CD8-positive, alpha-beta memory T cell (primary cell): Measurements from ENCODE around the gene ATP2B2. TPM values are rescaled to one million over a fixed set of nuclear protein-coding genes. Genes with fewer than 3 reads are reported as not detected.

Experiments
- CTCF ChIA-PET: fragments of 350-600 bp; sonication (Branson Sonifier 250); formaldehyde crosslinking; loops from one replicate; lab custom pipeline; 2021; ENCODE audit warnings: antibody characterized with exemption; lab: Charles Lee
- POLR2A ChIA-PET: fragments of 350-600 bp; sonication (Branson Sonifier 250); formaldehyde crosslinking; loops from one replicate; lab custom pipeline; 2021; ENCODE audit warnings: antibody characterized with exemption; lab: Charles Lee
- DNase-seq, 5 donors: peaks; one replicate each; pipeline versions ENCODE4 v3.0.0 to v3.0.0-alpha.2; 2020 to 2022; ENCODE audit warnings: mixed read lengths in 1 of 5
- H3K27ac ChIP-seq: one replicate; pipeline ENCODE4 v1.7.0; 2013; ENCODE audit warnings: low read depth, mild to moderate bottlenecking, low read length, moderate library complexity
- H3K27me3 ChIP-seq: 2 replicates; pipeline ENCODE4 v1.7.0; 2013; ENCODE audit warnings: low read length, mild to moderate bottlenecking; ENCODE audit not compliant: insufficient read depth, poor library complexity, severe bottlenecking
- H3K36me3 ChIP-seq: 2 replicates; pipeline ENCODE4 v1.7.0; 2013; ENCODE audit warnings: mild to moderate bottlenecking, low read length, moderate library complexity; ENCODE audit not compliant: insufficient read depth
- H3K4me1 ChIP-seq: 2 replicates; pipeline ENCODE4 v1.7.0; 2013; ENCODE audit warnings: mild to moderate bottlenecking, low read length, moderate library complexity; ENCODE audit not compliant: insufficient read depth
- H3K4me3 ChIP-seq: 2 replicates; pipeline ENCODE4 v1.7.0; 2013; ENCODE audit warnings: mild to moderate bottlenecking, low read length
- H3K9me3 ChIP-seq: 2 replicates; pipeline ENCODE4 v1.7.0; 2013; ENCODE audit warnings: mild to moderate bottlenecking, low read length
- H3K27ac Mint-ChIP-seq, 8 donors: one replicate each; pipeline ENCODE4 v1.8.0; 2020 to 2021; ENCODE audit warnings: mixed read lengths in 8 of 8, mild to moderate bottlenecking in 6 of 8, inconsistent platforms in 3 of 8, moderate library complexity in 3 of 8
- H3K27me3 Mint-ChIP-seq, 2 donors: one replicate each; pipeline ENCODE4 v1.8.0; 2020 to 2021; ENCODE audit warnings: mixed read lengths in 2 of 2, mild to moderate bottlenecking in 1 of 2, moderate library complexity in 1 of 2
- H3K36me3 Mint-ChIP-seq, 3 donors: one replicate each; pipeline ENCODE4 v1.8.0; 2020 to 2021; ENCODE audit warnings: mixed read lengths in 3 of 3, inconsistent platforms in 1 of 3, mild to moderate bottlenecking in 1 of 3
- H3K4me1 Mint-ChIP-seq, 3 donors: one replicate each; pipeline ENCODE4 v1.8.0; 2020 to 2021; ENCODE audit warnings: mixed read lengths in 3 of 3, inconsistent platforms in 1 of 3, mild to moderate bottlenecking in 1 of 3
- H3K4me3 Mint-ChIP-seq, 7 donors: one replicate each; pipeline ENCODE4 v1.8.0; 2020 to 2021; ENCODE audit warnings: mixed read lengths in 7 of 7, mild to moderate bottlenecking in 6 of 7, moderate library complexity in 4 of 7, inconsistent platforms in 2 of 7
- H3K9me3 Mint-ChIP-seq, 5 donors: one replicate each; pipeline ENCODE4 v1.8.0; 2020 to 2022; ENCODE audit warnings: mixed read lengths in 5 of 5, mild to moderate bottlenecking in 3 of 5, moderate library complexity in 2 of 5, inconsistent platforms in 1 of 5
- polyA plus RNA-seq: library from polyadenylated mRNA; unstranded; fragments of 300-500 nt; fragmentation: Illumina TruSeq; gene quantifications from one replicate; pipeline ENCODE4 v1.2.3, GENCODE V29; 2021
- total RNA-seq, 2 experiments: library from RNA; stranded (reverse); gene quantifications; one replicate each; pipeline ENCODE4 v1.2.3, GENCODE V29; 2021

The ATP2B2 gene
- total and polyA plus RNA-seq, 3 experiments from 2014 or later = not detected

- no peak overlapping the region for H3K4me3 ChIP-seq
- H3K36me3 ChIP-seq = no peaks in the 10 kb centered on the region
- H3K27ac Mint-ChIP-seq = no peak overlapping the region
- peaks cover 0 to 1% (median 0%) of the 10 kb centered on the region in 3 donors for H3K36me3 Mint-ChIP-seq
- H3K4me1 Mint-ChIP-seq = no peaks in the 10 kb centered on the region
- POLR2A ChIA-PET = no interaction called here
- H3K4me3 Mint-ChIP-seq = no peak overlapping the region
- no peak overlapping the region for H3K27ac ChIP-seq
- no peaks in the 10 kb centered on the region for H3K9me3 Mint-ChIP-seq
- peaks cover 21 to 39% of the 10 kb centered on the region in 2 donors for H3K27me3 Mint-ChIP-seq
- no peaks in the 10 kb centered on the region for H3K27me3 ChIP-seq
- H3K9me3 ChIP-seq = no peaks in the 10 kb centered on the region
- peak in 1 of 5 donors; percentile 28 for DNase-seq
- CTCF ChIA-PET = no interaction called here
- no peaks in the 10 kb centered on the region for H3K4me1 ChIP-seq
These were observed 22.7 kb upstream of the ATP2B2 start for GRCh38 chr3:10528046-10528445.

GRCh38 chr3:10527295-10528001 is 22.1 kb upstream of the ATP2B2 start:
- Histone ChIP-seq H3K4me1 (no peaks in the 10 kb centered on the region), H3K4me3 (no peak overlapping the region), H3K36me3 (no peaks in the 10 kb centered on the region), H3K27me3 (no peaks in the 10 kb centered on the region), H3K9me3 (no peaks in the 10 kb centered on the region), H3K27ac (no peak overlapping the region)
- POLR2A ChIA-PET = no interaction called here
- H3K4me1 Mint-ChIP-seq = no peaks in the 10 kb centered on the region
- peaks cover 0 to 1% (median 0%) of the 10 kb centered on the region in 3 donors for H3K36me3 Mint-ChIP-seq
- peaks cover 21 to 43% of the 10 kb centered on the region in 2 donors for H3K27me3 Mint-ChIP-seq
- H3K27ac Mint-ChIP-seq = no peak overlapping the region
- CTCF ChIA-PET = no interaction called here
- peak in 1 of 5 donors; percentile 20 for DNase-seq
- no peaks in the 10 kb centered on the region for H3K9me3 Mint-ChIP-seq
- no peak overlapping the region for H3K4me3 Mint-ChIP-seq

- ChIA-PET POLR2A (no interaction called here), CTCF (no interaction called here)
- H3K4me1 ChIP-seq = no peaks in the 10 kb centered on the region
- Mint-ChIP-seq H3K4me3 (no peak overlapping the region), H3K9me3 (no peaks in the 10 kb centered on the region), H3K4me1 (no peaks in the 10 kb centered on the region), H3K27ac (no peak overlapping the region), H3K36me3 (peaks cover 0 to 1% (median 0%) of the 10 kb centered on the region in 3 donors), H3K27me3 (peaks cover 21 to 54% of the 10 kb centered on the region in 2 donors)
- H3K36me3 ChIP-seq = no peaks in the 10 kb centered on the region
- no peak overlapping the region for H3K27ac ChIP-seq
- DNase-seq = peak in 1 of 5 donors; percentile 18
- no peaks in the 10 kb centered on the region for H3K9me3 ChIP-seq
- no peak overlapping the region for H3K4me3 ChIP-seq
- H3K27me3 ChIP-seq = no peaks in the 10 kb centered on the region
These were observed 21.0 kb upstream of the ATP2B2 start for GRCh38 chr3:10526366-10526765.

GRCh38 chr3:10524799-10525301 is 19.5 kb upstream of the ATP2B2 start:
- POLR2A ChIA-PET = no interaction called here
- Histone ChIP-seq H3K4me3 (no peak overlapping the region), H3K27ac (no peak overlapping the region), H3K4me1 (no peaks in the 10 kb centered on the region), H3K9me3 (no peaks in the 10 kb centered on the region), H3K27me3 (no peaks in the 10 kb centered on the region), H3K36me3 (no peaks in the 10 kb centered on the region)
- peak in 1 of 5 donors; percentile 21 for DNase-seq
- Mint-ChIP-seq H3K9me3 (no peaks in the 10 kb centered on the region), H3K4me3 (no peak overlapping the region), H3K27ac (no peak overlapping the region), H3K27me3 (peaks cover 21 to 55% of the 10 kb centered on the region in 2 donors), H3K36me3 (peaks cover 0 to 1% (median 0%) of the 10 kb centered on the region in 3 donors), H3K4me1 (no peaks in the 10 kb centered on the region)
- CTCF ChIA-PET = no interaction called here

GRCh38 chr3:10524270-10524669 is 18.9 kb upstream of the ATP2B2 start:
- Histone ChIP-seq H3K4me1 (no peaks in the 10 kb centered on the region), H3K36me3 (no peaks in the 10 kb centered on the region), H3K27me3 (no peaks in the 10 kb centered on the region), H3K9me3 (no peaks in the 10 kb centered on the region), H3K4me3 (no peak overlapping the region), H3K27ac (no peak overlapping the region)
- H3K36me3 Mint-ChIP-seq = peaks cover 0 to 1% (median 0%) of the 10 kb centered on the region in 3 donors
- ChIA-PET POLR2A (no interaction called here), CTCF (no interaction called here)
- H3K4me3 Mint-ChIP-seq = no peak overlapping the region
- H3K4me1 Mint-ChIP-seq = no peaks in the 10 kb centered on the region
- peaks cover 21 to 57% of the 10 kb centered on the region in 2 donors for H3K27me3 Mint-ChIP-seq
- no peak overlapping the region for H3K27ac Mint-ChIP-seq
- peak in 1 of 5 donors; percentile 8 for DNase-seq
- H3K9me3 Mint-ChIP-seq = no peaks in the 10 kb centered on the region

- ChIA-PET CTCF (interaction anchor here (0.9 kb wide), 1 partner anchor 180 kb away, joined by 4 read pairs; no protein-coding TSS in a partner anchor), POLR2A (interaction anchor here (0.5 kb wide), 1 partner anchor 356 kb away, joined by 7 read pairs; no protein-coding TSS in a partner anchor)
- H3K9me3 Mint-ChIP-seq = no peaks in the 10 kb centered on the region
- no peak overlapping the region for H3K4me3 Mint-ChIP-seq
- Histone ChIP-seq H3K9me3 (no peaks in the 10 kb centered on the region), H3K4me1 (no peaks in the 10 kb centered on the region), H3K4me3 (no peak overlapping the region), H3K27me3 (no peaks in the 10 kb centered on the region), H3K27ac (no peak overlapping the region), H3K36me3 (no peaks in the 10 kb centered on the region)
- peaks cover 20 to 63% of the 10 kb centered on the region in 2 donors for H3K27me3 Mint-ChIP-seq
- DNase-seq = no peak
- no peaks in the 10 kb centered on the region for H3K4me1 Mint-ChIP-seq
- H3K36me3 Mint-ChIP-seq = no peaks in the 10 kb centered on the region
- peak overlapping the region in 2 of 8 donors; percentile 32 to 50 for H3K27ac Mint-ChIP-seq
These were observed 18.2 kb upstream of the ATP2B2 start for GRCh38 chr3:10523561-10523960.

GRCh38 chr3:10522646-10523303 is 17.4 kb upstream of the ATP2B2 start:
- Histone ChIP-seq H3K9me3 (no peaks in the 10 kb centered on the region), H3K4me3 (no peak overlapping the region), H3K36me3 (no peaks in the 10 kb centered on the region), H3K4me1 (no peaks in the 10 kb centered on the region), H3K27me3 (no peaks in the 10 kb centered on the region), H3K27ac (no peak overlapping the region)
- Mint-ChIP-seq H3K9me3 (no peaks in the 10 kb centered on the region), H3K36me3 (no peaks in the 10 kb centered on the region), H3K4me1 (no peaks in the 10 kb centered on the region), H3K4me3 (no peak overlapping the region), H3K27me3 (peaks cover 18 to 58% of the 10 kb centered on the region in 2 donors), H3K27ac (peak overlapping the region in 1 of 8 donors; percentile 19)
- CTCF ChIA-PET = interaction anchor here (0.9 kb wide), 1 partner anchor 180 kb away, joined by 4 read pairs; no protein-coding TSS in a partner anchor
- DNase-seq = peak in 1 of 5 donors; percentile 22
- POLR2A ChIA-PET = no interaction called here
